Neural crest cell (in vitro differentiated cells): ENCODE data around the gene CDC14C. TPM values are rescaled to one million over a fixed set of nuclear protein-coding genes. Genes with fewer than 3 reads are reported as not detected.
"Not testable (repeated sequence)": the region's sequence is repeated elsewhere in the genome, so short reads cannot be mapped to it uniquely, and the experiment has no call there.

Experiments
- DNase-seq: peaks from one replicate; pipeline ENCODE4 v3.0.0; 2021; ENCODE audit warnings: low read depth, mixed read lengths, low spot score
- H3K27ac Mint-ChIP-seq: one replicate; pipeline ENCODE4 v1.8.0; 2021; ENCODE audit warnings: mild to moderate bottlenecking, mixed read lengths; ENCODE audit not compliant: unreplicated experiment
- H3K27me3 Mint-ChIP-seq: 2 replicates; pipeline ENCODE4 v1.8.0; 2021; ENCODE audit warnings: low read depth, mild to moderate bottlenecking, mixed read lengths
- H3K36me3 Mint-ChIP-seq: 2 replicates; pipeline ENCODE4 v1.8.0; 2021; ENCODE audit warnings: low read depth, mild to moderate bottlenecking, mixed read lengths
- H3K4me1 Mint-ChIP-seq: 2 replicates; pipeline ENCODE4 v1.8.0; 2021; ENCODE audit warnings: mixed read lengths
- H3K4me3 Mint-ChIP-seq: one replicate; pipeline ENCODE4 v1.8.0; 2021; ENCODE audit warnings: mild to moderate bottlenecking, mixed read lengths
- H3K9me3 Mint-ChIP-seq: 2 replicates; pipeline ENCODE4 v1.8.0; 2021; ENCODE audit warnings: mixed read lengths
- total RNA-seq: library from RNA; stranded (reverse); gene quantifications from 2 replicates; pipeline ENCODE4 v1.2.1, GENCODE V29; 2021
- TF ChIP-seq, protein P1 (sequence below): fragments of 200-600 bp; sonication (generic); conservative IDR thresholded peaks from 2 replicates; pipeline ENCODE4 v1.5.0; 2021; ENCODE audit warnings: antibody characterized with exemption, mild to moderate bottlenecking

The CDC14C gene
- total RNA-seq, 1 donor from 2014 or later, result not detected

DNA sequence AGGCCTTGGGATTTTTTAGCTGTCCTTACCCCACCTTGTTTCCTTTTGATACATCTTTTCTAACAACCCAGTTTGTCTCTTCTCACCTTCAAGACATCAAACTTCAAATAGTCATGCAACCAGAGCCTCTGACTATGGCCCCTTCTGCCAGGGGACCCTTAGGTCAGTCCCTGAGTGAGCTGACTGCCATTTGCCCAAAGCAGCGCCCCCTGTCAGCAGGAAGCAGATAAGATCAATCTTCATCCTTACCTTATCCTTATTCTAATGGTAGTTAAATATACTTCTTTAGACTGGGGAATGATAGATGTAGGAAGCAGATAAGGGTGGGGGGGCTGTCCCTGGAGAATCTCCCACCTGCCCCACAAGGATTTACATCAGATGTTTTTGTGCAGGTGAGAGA, 29.8 kb upstream of the CDC14C start:
- no peaks in the 10 kb centered on the region for H3K4me1 Mint-ChIP-seq
- peaks cover 6% of the 10 kb centered on the region for H3K9me3 Mint-ChIP-seq
- H3K36me3 Mint-ChIP-seq, result peaks cover 3% of the 10 kb centered on the region
- no peak overlapping the region for H3K27ac Mint-ChIP-seq
- no peak overlapping the region for H3K4me3 Mint-ChIP-seq
- H3K27me3 Mint-ChIP-seq, result no peaks in the 10 kb centered on the region
- TF ChIP-seq, protein P1, sequence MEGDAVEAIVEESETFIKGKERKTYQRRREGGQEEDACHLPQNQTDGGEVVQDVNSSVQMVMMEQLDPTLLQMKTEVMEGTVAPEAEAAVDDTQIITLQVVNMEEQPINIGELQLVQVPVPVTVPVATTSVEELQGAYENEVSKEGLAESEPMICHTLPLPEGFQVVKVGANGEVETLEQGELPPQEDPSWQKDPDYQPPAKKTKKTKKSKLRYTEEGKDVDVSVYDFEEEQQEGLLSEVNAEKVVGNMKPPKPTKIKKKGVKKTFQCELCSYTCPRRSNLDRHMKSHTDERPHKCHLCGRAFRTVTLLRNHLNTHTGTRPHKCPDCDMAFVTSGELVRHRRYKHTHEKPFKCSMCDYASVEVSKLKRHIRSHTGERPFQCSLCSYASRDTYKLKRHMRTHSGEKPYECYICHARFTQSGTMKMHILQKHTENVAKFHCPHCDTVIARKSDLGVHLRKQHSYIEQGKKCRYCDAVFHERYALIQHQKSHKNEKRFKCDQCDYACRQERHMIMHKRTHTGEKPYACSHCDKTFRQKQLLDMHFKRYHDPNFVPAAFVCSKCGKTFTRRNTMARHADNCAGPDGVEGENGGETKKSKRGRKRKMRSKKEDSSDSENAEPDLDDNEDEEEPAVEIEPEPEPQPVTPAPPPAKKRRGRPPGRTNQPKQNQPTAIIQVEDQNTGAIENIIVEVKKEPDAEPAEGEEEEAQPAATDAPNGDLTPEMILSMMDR, result no peak
- DNase-seq, result no peak

DNA sequence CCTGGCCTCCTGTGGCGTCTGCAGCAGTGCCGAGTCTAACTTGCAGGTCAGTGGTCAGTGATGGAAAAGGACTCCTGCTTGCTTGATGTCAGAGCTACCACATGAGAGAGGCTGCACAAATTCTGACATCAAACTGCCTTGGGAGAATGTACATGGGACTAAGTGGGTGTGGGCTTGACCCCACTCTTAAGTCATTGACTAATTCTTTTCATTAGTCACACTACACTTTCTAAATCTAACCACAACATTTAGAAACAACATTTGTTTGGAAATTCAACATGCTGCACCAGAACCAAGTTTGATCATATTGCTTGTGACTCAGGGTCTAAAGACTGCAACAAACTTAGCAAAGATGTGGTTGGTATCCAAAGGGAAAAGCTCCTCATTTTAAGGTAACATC, 24.4 kb upstream of the CDC14C start:
- Mint-ChIP-seq H3K4me1 (no peaks in the 10 kb centered on the region), H3K36me3 (no peaks in the 10 kb centered on the region), H3K27ac (peak overlapping the region; percentile 38), H3K4me3 (no peak overlapping the region), H3K27me3 (no peaks in the 10 kb centered on the region), H3K9me3 (peaks cover 3% of the 10 kb centered on the region)
- no peak for DNase-seq
- TF ChIP-seq, protein P1, result no peak

DNA sequence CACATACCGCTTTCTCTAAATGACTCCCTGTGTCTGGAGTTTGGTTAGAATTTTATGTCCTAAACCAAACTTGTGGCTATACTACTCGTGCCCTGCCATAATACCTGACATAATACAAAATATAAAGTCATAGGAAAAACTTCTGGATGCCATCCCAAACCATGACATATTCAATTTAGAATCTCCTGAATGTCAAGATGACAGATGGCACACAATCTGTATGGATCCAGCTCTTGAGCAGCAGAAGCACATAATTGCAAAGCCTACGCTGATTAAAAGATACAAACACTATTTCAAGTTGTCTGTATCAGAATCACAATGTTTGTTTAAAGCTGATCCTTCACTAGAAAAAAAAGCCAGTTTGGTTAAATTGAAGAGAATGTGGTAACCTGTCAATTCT, 22.4 kb upstream of the CDC14C start:
- no peaks in the 10 kb centered on the region for H3K4me1 Mint-ChIP-seq
- H3K27me3 Mint-ChIP-seq, result no peaks in the 10 kb centered on the region
- no peak overlapping the region for H3K4me3 Mint-ChIP-seq
- H3K36me3 Mint-ChIP-seq, result no peaks in the 10 kb centered on the region
- TF ChIP-seq, protein P1, result no peak
- peaks cover 5% of the 10 kb centered on the region for H3K9me3 Mint-ChIP-seq
- no peak for DNase-seq
- no peak overlapping the region for H3K27ac Mint-ChIP-seq

- no peak for DNase-seq
- Mint-ChIP-seq H3K4me3 (no peak overlapping the region), H3K36me3 (no peaks in the 10 kb centered on the region), H3K4me1 (no peaks in the 10 kb centered on the region), H3K27me3 (no peaks in the 10 kb centered on the region), H3K27ac (no peak overlapping the region), H3K9me3 (peaks cover 5% of the 10 kb centered on the region)
- TF ChIP-seq, protein P1, result no peak
These were observed 19.4 kb upstream of the CDC14C start for GRCh38 chr7:48904975-48905374.

DNA sequence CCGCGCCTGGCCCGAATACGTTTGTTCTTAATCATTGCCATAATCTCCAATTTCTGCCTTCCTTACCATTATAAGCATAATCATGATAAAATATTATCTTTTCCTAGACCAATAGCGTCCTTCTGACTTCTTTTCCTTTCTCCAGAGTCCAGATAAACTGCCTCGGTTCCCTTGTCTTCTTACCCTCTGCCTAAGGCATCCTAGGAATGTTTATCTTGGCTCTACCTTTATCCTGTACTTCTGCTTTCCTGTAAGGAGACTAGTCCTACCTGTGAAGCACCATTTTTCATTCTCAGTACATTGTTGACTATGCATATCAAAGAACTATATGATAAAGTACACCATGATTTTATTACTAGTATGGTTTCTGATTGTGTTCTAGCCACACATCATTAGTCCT, 18.7 kb upstream of the CDC14C start:
- not testable (repeated sequence) for H3K4me1 Mint-ChIP-seq, H3K4me3 Mint-ChIP-seq, H3K9me3 Mint-ChIP-seq, DNase-seq, H3K36me3 Mint-ChIP-seq, H3K27me3 Mint-ChIP-seq, H3K27ac Mint-ChIP-seq

- not testable (repeated sequence) for H3K9me3 Mint-ChIP-seq, H3K27me3 Mint-ChIP-seq, DNase-seq, H3K27ac Mint-ChIP-seq, H3K36me3 Mint-ChIP-seq, H3K4me1 Mint-ChIP-seq, H3K4me3 Mint-ChIP-seq
These were observed 14.5 kb upstream of the CDC14C start for GRCh38 chr7:48909887-48910286.

GRCh38 chr7:48931481-48931880, 7.1 kb downstream of the CDC14C start:
- Mint-ChIP-seq H3K9me3 (peaks cover 3% of the 10 kb centered on the region), H3K4me3 (no peak overlapping the region), H3K4me1 (no peaks in the 10 kb centered on the region), H3K36me3 (no peaks in the 10 kb centered on the region), H3K27ac (no peak overlapping the region), H3K27me3 (no peaks in the 10 kb centered on the region)
- TF ChIP-seq, protein P1, result no peak
- DNase-seq, result no peak
